Liver (tissue), 3 donors: ENCODE results near the gene NUCKS1.

Experiments
- ATF3 ChIP-seq: IDR thresholded peaks from 2 replicates; pipeline ENCODE4 v1.6.1; 2016; ENCODE audit warnings: antibody characterized with exemption
- FOXA1 ChIP-seq: IDR thresholded peaks from 2 replicates; pipeline ENCODE4 v1.6.1; 2016; ENCODE audit warnings: antibody characterized with exemption
- GABPA ChIP-seq, 2 donors: IDR thresholded peaks in 1 of 2; conservative IDR thresholded peaks in 1 of 2; 2 replicates each; pipeline ENCODE4 v1.6.1; 2016; ENCODE audit warnings: antibody characterized with exemption in 2 of 2, mild to moderate bottlenecking in 1 of 2, moderate library complexity in 1 of 2
- RAD21 ChIP-seq, 2 donors: IDR thresholded peaks; 2 replicates each; pipeline ENCODE4 v1.6.1; 2016; ENCODE audit warnings: antibody characterized with exemption in 2 of 2, mild to moderate bottlenecking in 2 of 2
- RXRA ChIP-seq, 2 donors: IDR thresholded peaks; 2 replicates each; pipeline ENCODE4 v1.6.1; 2017 to 2018; ENCODE audit warnings: antibody characterized with exemption in 2 of 2, mild to moderate bottlenecking in 1 of 2
- YY1 ChIP-seq: IDR thresholded peaks from 2 replicates; pipeline ENCODE4 v1.6.1; 2016; ENCODE audit warnings: antibody characterized with exemption, mild to moderate bottlenecking
- TF ChIP-seq, protein P1 (sequence below): fragments of 150-350 bp; IDR thresholded peaks from 2 replicates; pipeline ENCODE4 v1.5.1; 2017; ENCODE audit warnings: improper control_type of control experiment, low read depth, low read length; ENCODE audit not compliant: missing input control
- TF ChIP-seq, protein P2 (sequence below): IDR thresholded peaks from 2 replicates; pipeline ENCODE4 v1.6.1; 2016; ENCODE audit warnings: antibody characterized with exemption
- TF ChIP-seq, protein P3 (sequence below): IDR thresholded peaks from 2 replicates; pipeline ENCODE4 v1.6.1; 2016; ENCODE audit warnings: antibody characterized with exemption, mild to moderate bottlenecking
- donor health status: healthy.
- donor health status: healthy.

GRCh38 chr1:205775717-205776056, 25.7 kb upstream of the NUCKS1 start:
- TF ChIP-seq RAD21 (IDR thresholded peaks at IDR 0.05) = no peak
- TF ChIP-seq, protein P1, sequence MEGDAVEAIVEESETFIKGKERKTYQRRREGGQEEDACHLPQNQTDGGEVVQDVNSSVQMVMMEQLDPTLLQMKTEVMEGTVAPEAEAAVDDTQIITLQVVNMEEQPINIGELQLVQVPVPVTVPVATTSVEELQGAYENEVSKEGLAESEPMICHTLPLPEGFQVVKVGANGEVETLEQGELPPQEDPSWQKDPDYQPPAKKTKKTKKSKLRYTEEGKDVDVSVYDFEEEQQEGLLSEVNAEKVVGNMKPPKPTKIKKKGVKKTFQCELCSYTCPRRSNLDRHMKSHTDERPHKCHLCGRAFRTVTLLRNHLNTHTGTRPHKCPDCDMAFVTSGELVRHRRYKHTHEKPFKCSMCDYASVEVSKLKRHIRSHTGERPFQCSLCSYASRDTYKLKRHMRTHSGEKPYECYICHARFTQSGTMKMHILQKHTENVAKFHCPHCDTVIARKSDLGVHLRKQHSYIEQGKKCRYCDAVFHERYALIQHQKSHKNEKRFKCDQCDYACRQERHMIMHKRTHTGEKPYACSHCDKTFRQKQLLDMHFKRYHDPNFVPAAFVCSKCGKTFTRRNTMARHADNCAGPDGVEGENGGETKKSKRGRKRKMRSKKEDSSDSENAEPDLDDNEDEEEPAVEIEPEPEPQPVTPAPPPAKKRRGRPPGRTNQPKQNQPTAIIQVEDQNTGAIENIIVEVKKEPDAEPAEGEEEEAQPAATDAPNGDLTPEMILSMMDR = no peak
- TF ChIP-seq YY1 = no peak
- TF ChIP-seq GABPA (IDR thresholded peaks at IDR 0.05 in 1 of 2, conservative IDR thresholded peaks at IDR 0.05 in 1 of 2) = no peak
- TF ChIP-seq, protein P2, sequence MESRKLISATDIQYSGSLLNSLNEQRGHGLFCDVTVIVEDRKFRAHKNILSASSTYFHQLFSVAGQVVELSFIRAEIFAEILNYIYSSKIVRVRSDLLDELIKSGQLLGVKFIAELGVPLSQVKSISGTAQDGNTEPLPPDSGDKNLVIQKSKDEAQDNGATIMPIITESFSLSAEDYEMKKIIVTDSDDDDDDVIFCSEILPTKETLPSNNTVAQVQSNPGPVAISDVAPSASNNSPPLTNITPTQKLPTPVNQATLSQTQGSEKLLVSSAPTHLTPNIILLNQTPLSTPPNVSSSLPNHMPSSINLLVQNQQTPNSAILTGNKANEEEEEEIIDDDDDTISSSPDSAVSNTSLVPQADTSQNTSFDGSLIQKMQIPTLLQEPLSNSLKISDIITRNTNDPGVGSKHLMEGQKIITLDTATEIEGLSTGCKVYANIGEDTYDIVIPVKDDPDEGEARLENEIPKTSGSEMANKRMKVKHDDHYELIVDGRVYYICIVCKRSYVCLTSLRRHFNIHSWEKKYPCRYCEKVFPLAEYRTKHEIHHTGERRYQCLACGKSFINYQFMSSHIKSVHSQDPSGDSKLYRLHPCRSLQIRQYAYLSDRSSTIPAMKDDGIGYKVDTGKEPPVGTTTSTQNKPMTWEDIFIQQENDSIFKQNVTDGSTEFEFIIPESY = no peak
- TF ChIP-seq FOXA1 = no peak
- TF ChIP-seq, protein P3, sequence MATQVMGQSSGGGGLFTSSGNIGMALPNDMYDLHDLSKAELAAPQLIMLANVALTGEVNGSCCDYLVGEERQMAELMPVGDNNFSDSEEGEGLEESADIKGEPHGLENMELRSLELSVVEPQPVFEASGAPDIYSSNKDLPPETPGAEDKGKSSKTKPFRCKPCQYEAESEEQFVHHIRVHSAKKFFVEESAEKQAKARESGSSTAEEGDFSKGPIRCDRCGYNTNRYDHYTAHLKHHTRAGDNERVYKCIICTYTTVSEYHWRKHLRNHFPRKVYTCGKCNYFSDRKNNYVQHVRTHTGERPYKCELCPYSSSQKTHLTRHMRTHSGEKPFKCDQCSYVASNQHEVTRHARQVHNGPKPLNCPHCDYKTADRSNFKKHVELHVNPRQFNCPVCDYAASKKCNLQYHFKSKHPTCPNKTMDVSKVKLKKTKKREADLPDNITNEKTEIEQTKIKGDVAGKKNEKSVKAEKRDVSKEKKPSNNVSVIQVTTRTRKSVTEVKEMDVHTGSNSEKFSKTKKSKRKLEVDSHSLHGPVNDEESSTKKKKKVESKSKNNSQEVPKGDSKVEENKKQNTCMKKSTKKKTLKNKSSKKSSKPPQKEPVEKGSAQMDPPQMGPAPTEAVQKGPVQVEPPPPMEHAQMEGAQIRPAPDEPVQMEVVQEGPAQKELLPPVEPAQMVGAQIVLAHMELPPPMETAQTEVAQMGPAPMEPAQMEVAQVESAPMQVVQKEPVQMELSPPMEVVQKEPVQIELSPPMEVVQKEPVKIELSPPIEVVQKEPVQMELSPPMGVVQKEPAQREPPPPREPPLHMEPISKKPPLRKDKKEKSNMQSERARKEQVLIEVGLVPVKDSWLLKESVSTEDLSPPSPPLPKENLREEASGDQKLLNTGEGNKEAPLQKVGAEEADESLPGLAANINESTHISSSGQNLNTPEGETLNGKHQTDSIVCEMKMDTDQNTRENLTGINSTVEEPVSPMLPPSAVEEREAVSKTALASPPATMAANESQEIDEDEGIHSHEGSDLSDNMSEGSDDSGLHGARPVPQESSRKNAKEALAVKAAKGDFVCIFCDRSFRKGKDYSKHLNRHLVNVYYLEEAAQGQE = no peak
- peak; percentile 18 for TF ChIP-seq ATF3
- TF ChIP-seq RXRA (IDR thresholded peaks at IDR 0.05) = no peak
